HG03342 (cell line): ENCODE results near the gene SMAGP.
"Not testable (repeated sequence)": the region's sequence is repeated elsewhere in the genome, so short reads cannot be mapped to it uniquely, and the experiment has no call there.

Experiments
- ATAC-seq: cut with Tn5 transposase; IDR thresholded peaks from one replicate; pipeline ENCODE4 v1.9.1; 2021; ENCODE audit warnings: mild to moderate bottlenecking, moderate library complexity; ENCODE audit not compliant: unreplicated experiment

SMAGP gene

GRCh38 chr12:51227112-51227511, 43.1 kb downstream of the SMAGP start:
- not testable (repeated sequence) for ATAC-seq

- ATAC-seq, result no peak
Measured at GRCh38 chr12:51225771-51226170, 44.4 kb downstream of the SMAGP start.

GRCh38 chr12:51225234-51225633, 45.0 kb downstream of the SMAGP start:
- ATAC-seq, result no peak

GRCh38 chr12:51224625-51225024, 45.6 kb downstream of the SMAGP start:
- no peak for ATAC-seq

GRCh38 chr12:51222461-51222860, 47.8 kb downstream of the SMAGP start:
- no peak for ATAC-seq

GRCh38 chr12:51219857-51220256, 50.4 kb downstream of the SMAGP start:
- ATAC-seq, result not testable (repeated sequence)

GRCh38 chr12:51219322-51219721, 50.9 kb downstream of the SMAGP start:
- ATAC-seq, result no peak

- ATAC-seq, result no peak
Measured at GRCh38 chr12:51218607-51219161, 51.5 kb downstream of the SMAGP start.

GRCh38 chr12:51217968-51218606, 52.1 kb downstream of the SMAGP start, which contains the start of gene POU6F1:
POU6F1 (minus strand) TSS chr12:51218062; CDS start chr12:51206836, 11,226 bp downstream.
- peak; percentile 72 for ATAC-seq

GRCh38 chr12:51217133-51217967, 52.9 kb downstream of the SMAGP start:
- peak; percentile 41 for ATAC-seq

GRCh38 chr12:51216642-51217041, 53.6 kb downstream of the SMAGP start:
- no peak for ATAC-seq

GRCh38 chr12:51214895-51215294, 55.3 kb downstream of the SMAGP start:
- ATAC-seq, result no peak

GRCh38 chr12:51210690-51211395, 59.4 kb downstream of the SMAGP start:
- ATAC-seq, result no peak

- no peak for ATAC-seq
Measured at GRCh38 chr12:51209259-51209658, 61.0 kb downstream of the SMAGP start.

- ATAC-seq, result no peak
Measured at GRCh38 chr12:51208016-51208660, 62.1 kb downstream of the SMAGP start.

GRCh38 chr12:51205350-51205749, 64.9 kb downstream of the SMAGP start:
- no peak for ATAC-seq

GRCh38 chr12:51202718-51203117, 67.5 kb downstream of the SMAGP start:
- ATAC-seq, result no peak

- no peak for ATAC-seq
Measured at GRCh38 chr12:51200806-51201205, 69.4 kb downstream of the SMAGP start.

- ATAC-seq, result no peak
Measured at GRCh38 chr12:51200156-51200555, 70.1 kb downstream of the SMAGP start.

GRCh38 chr12:51199366-51199945, 70.8 kb downstream of the SMAGP start:
- no peak for ATAC-seq
